ENCODE data around the gene ATP6AP2.

DNA sequence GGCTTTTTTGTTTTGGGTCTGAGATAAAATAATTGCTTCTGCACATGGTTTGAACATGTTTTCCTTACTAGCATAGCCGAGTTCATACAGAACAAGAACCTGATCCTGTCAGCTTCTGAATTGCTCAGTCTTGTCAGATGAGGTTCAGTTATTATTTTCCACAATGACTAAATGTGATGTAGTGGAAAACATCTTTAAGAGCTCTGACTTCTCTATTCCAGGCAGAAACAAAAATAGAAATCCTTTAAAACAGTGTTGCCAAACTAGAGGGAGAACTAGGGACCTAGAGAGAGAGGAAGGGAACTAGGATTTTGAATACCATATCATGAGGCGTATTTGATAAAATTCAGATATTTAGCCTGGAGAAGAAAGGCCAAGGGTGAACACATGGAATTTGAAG is 2.0 kb downstream of the ATP6AP2 start:
- TF ChIP-seq, protein P1, sequence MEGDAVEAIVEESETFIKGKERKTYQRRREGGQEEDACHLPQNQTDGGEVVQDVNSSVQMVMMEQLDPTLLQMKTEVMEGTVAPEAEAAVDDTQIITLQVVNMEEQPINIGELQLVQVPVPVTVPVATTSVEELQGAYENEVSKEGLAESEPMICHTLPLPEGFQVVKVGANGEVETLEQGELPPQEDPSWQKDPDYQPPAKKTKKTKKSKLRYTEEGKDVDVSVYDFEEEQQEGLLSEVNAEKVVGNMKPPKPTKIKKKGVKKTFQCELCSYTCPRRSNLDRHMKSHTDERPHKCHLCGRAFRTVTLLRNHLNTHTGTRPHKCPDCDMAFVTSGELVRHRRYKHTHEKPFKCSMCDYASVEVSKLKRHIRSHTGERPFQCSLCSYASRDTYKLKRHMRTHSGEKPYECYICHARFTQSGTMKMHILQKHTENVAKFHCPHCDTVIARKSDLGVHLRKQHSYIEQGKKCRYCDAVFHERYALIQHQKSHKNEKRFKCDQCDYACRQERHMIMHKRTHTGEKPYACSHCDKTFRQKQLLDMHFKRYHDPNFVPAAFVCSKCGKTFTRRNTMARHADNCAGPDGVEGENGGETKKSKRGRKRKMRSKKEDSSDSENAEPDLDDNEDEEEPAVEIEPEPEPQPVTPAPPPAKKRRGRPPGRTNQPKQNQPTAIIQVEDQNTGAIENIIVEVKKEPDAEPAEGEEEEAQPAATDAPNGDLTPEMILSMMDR (conservative IDR thresholded peaks at IDR 0.05 in 1 of 2, IDR thresholded peaks at IDR 0.05 in 1 of 2; ENCODE audit: extremely low read depth in 1 of 2, insufficient read depth in 1 of 2, low read depth in 1 of 2, low read length in 2 of 2), result no peak
- TF ChIP-seq EZH2 (IDR thresholded peaks at IDR 0.05; ENCODE audit: borderline replicate concordance, low read length), result no peak
